Neural progenitor cell (in vitro differentiated cells): ENCODE results near the gene MKNK1.

Experiments
- CTCF ChIP-seq: fragments of 200-600 bp; sonication (generic); IDR thresholded peaks from 2 replicates; pipeline ENCODE4 v1.5.1; 2017; ENCODE audit warnings: antibody characterized with exemption, mild to moderate bottlenecking
- EZH2 ChIP-seq: fragments of 200-600 bp; sonication (generic); IDR thresholded peaks from 2 replicates; pipeline ENCODE4 v1.6.1; 2017; ENCODE audit warnings: antibody characterized with exemption, mild to moderate bottlenecking, moderate library complexity
- EZH2phosphoT487 ChIP-seq: fragments of 200-600 bp; sonication (generic); IDR thresholded peaks from 2 replicates; pipeline ENCODE4 v1.6.1; 2017; ENCODE audit warnings: antibody characterized with exemption

GRCh38 chr1:46510341-46510997 is 93.6 kb downstream of the MKNK1 start:
- TF ChIP-seq CTCF (no peak), EZH2phosphoT487 (no peak), EZH2 (no peak)
